Erythroblast (primary cell): ENCODE results near the gene KCNJ4.
"Not testable (repeated sequence)": the region's sequence is repeated elsewhere in the genome, so short reads cannot be mapped to it uniquely, and the experiment has no call there.

Experiments used
- GATA1 ChIP-seq: IDR thresholded peaks from 2 replicates; pipeline ENCODE4 v1.6.1; 2011; ENCODE audit warnings: low read depth, mild to moderate bottlenecking, control low read depth, low read length, moderate library complexity
- POLR2A ChIP-seq: IDR thresholded peaks from 2 replicates; pipeline ENCODE4 v1.6.1; 2011; ENCODE audit warnings: mild to moderate bottlenecking, low read length

GRCh38 chr22:38398181-38398608 is 56.8 kb downstream of the KCNJ4 start:
- TF ChIP-seq POLR2A, GATA1: not testable (repeated sequence)
